AG04449 (cell line): ENCODE data around the gene SPATA2L.

Experiments used
- CTCF ChIA-PET: fragments of 350-600 bp; formaldehyde crosslinking; extraction: SDS; loops from one replicate; lab custom pipeline; 2021; ENCODE audit warnings: antibody characterized with exemption; lab: Yijun Ruan, JAX
- POLR2A ChIA-PET: fragments of 400-600, 350-600 bp; formaldehyde crosslinking; extraction: SDS; loops from one replicate; lab custom pipeline; 2020; ENCODE audit warnings: antibody characterized with exemption, inconsistent platforms; lab: Yijun Ruan, JAX
- DNase-seq: peaks from one replicate; pipeline ENCODE4 v3.0.0-alpha.2; 2010; ENCODE audit warnings: low read depth, low spot score
- H3K4me3 ChIP-seq: 2 replicates; pipeline ENCODE4 v1.5.1; 2011; ENCODE audit warnings: low read depth, mild to moderate bottlenecking, control low read depth, low read length
- TF ChIP-seq, protein P1 (sequence below): IDR thresholded peaks from one replicate; pipeline ENCODE4 v1.5.1; 2011; ENCODE audit warnings: mild to moderate bottlenecking, moderate library complexity, low read length, control low read depth, inconsistent platforms; ENCODE audit not compliant: insufficient read depth; ENCODE audit errors: missing control alignments

Gene SPATA2L

DNA sequence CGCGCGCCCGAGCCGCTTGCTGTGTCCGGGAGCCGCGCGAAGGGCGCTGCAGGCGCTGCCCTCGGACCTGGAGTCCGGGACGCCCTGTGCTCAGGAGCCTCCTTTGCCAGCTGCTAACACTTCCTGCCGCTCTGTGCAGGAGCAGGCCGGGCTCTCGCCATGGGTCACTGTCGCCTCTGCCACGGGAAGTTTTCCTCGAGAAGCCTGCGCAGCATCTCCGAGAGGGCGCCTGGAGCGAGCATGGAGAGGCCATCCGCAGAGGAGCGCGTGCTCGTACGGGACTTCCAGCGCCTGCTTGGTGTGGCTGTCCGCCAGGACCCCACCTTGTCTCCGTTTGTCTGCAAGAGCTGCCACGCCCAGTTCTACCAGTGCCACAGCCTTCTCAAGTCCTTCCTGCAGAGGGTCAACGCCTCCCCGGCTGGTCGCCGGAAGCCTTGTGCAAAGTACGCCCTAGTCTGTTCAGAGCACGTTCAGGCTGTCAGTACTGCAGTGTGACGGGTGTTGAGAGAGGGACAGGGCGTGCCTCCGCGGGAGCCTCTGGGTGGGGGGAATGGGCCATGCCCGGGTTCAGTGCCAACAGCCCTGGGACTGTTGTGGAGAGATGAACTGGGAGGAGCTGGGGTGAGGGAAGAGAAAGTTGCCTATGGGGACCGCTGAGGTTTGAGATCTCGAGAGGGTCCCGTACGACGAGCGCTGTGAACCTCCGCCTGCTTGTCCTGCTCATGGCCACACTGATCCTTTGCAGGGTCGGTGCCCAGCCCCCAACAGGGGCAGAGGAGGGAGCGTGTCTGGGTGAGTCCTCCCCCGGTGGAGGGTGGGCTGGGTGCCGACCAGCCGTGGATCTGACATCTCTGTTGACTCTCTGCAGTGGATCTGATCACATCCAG lies 21.1 kb upstream of the SPATA2L start:
- no peak for DNase-seq
- POLR2A ChIA-PET: no interaction called here
- H3K4me3 ChIP-seq: peak overlapping the region; percentile 83
- CTCF ChIA-PET: no interaction called here
- TF ChIP-seq, protein P1, sequence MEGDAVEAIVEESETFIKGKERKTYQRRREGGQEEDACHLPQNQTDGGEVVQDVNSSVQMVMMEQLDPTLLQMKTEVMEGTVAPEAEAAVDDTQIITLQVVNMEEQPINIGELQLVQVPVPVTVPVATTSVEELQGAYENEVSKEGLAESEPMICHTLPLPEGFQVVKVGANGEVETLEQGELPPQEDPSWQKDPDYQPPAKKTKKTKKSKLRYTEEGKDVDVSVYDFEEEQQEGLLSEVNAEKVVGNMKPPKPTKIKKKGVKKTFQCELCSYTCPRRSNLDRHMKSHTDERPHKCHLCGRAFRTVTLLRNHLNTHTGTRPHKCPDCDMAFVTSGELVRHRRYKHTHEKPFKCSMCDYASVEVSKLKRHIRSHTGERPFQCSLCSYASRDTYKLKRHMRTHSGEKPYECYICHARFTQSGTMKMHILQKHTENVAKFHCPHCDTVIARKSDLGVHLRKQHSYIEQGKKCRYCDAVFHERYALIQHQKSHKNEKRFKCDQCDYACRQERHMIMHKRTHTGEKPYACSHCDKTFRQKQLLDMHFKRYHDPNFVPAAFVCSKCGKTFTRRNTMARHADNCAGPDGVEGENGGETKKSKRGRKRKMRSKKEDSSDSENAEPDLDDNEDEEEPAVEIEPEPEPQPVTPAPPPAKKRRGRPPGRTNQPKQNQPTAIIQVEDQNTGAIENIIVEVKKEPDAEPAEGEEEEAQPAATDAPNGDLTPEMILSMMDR: no peak

DNA sequence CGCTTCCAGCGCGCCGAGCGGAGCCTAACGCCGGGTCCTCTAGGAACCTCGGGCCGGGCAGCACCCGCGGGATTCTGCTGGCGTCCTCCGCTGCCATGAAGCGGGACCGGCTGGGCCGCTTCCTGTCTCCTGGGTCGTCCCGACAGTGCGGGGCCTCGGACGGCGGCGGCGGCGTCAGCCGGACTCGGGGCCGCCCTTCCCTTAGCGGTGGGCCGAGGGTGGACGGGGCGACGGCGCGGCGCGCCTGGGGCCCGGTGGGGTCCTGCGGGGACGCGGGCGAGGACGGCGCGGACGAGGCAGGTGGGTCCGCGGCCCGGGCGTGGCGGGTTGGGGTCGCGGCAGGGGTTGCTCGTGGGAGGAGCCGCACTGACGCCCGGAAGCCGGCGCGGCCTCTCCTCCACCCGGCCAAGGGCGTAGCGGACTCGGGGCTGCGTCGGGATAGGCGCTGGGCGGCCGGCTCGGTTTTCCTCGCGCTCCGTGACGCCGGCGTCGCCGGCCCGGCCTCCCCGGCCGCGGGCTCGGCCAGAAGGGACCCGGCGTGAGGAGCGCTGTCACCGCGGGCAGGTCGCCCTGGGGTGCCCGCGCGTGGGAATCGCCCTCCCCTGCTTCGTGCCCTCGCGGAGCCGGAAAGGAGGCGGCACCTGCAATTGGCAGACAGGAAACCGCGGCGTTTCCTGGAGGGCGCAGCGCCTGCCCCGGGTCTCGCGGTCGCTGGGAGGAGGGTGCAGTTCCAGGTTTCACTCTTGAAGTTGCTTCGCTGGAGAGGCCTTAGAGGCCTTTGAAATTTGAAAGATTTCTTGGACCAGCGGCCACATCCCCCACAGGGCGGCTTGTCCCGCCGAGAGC lies 20.3 kb upstream of the SPATA2L start:
- DNase-seq: no peak
- H3K4me3 ChIP-seq: peak overlapping the region; percentile 83
- CTCF ChIA-PET: no interaction called here
- TF ChIP-seq, protein P1: no peak
- POLR2A ChIA-PET: no interaction called here

DNA sequence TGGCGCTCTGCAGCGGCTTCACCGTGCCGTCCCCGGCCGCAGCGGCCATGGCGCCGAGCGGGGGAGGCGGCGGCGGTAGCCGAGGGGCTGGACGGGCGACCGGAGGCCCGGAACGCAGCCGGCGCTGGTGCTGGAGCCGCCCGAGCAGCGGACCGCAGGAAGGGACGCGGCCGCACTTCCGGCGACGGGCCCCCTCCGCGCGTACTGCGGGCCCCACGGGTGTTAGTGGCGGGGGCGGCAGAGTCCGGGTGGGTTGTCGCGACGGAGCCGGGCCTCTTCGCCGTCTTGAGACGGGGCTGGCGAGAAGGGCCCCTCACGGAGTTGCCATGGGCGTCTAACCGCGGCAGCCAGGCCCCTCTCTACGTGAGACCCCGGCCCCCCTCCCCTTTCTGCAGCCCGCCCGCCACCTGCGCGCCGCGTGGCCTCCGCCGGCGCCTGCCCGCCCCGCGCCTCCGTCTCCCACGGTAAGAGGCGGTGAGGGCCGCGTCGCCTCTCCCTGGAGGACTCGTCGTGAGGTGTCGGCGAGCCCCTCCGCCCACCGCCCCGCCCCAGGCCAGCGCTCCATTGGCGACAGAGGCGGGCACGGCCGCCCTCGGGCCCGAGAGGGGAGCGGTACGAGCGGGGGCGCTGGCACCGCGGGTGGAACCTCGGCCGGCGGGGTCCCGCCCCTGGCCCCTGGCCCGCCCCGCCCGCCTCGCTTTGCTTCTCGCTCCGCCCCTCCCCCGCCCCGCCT lies 19.5 kb upstream of the SPATA2L start, which contains the start of the genes VPS9D1 and ZNF276:
TSS of gene VPS9D1 (minus strand) at position 86 of the 733 bp plus-strand sequence. CDS start at position 49, 37 bp downstream.
TSS of gene ZNF276 (plus strand) at position 725 of the 733 bp plus-strand sequence. CDS start 104 bp downstream, outside the sequence.
- ChIA-PET CTCF (interaction anchor here (1.7 to 5.6 kb wide), 2 partner anchors 14 to 20 kb away, joined by 15 to 30 read pairs; partner anchors contain the start of gene SPATA2L), POLR2A (interaction anchor here (0.9 kb wide), 1 partner anchor 21 kb away, joined by 5 read pairs; no protein-coding TSS in a partner anchor)
- peak within 1 kb of the TSS; percentile 83 for H3K4me3 ChIP-seq
- DNase-seq: no peak
- TF ChIP-seq, protein P1: no peak

GRCh38 chr16:89720551-89720812 lies 19.0 kb upstream of the SPATA2L start:
- H3K4me3 ChIP-seq: peak overlapping the region; percentile 83
- POLR2A ChIA-PET: interaction anchor here (0.9 kb wide), 1 partner anchor 20 kb away, joined by 5 read pairs; no protein-coding TSS in a partner anchor
- DNase-seq: no peak
- TF ChIP-seq, protein P1: no peak
- CTCF ChIA-PET: interaction anchor here (1.7 to 5.6 kb wide), 2 partner anchors 14 to 20 kb away, joined by 15 to 30 read pairs; partner anchors contain the start of gene SPATA2L

DNA sequence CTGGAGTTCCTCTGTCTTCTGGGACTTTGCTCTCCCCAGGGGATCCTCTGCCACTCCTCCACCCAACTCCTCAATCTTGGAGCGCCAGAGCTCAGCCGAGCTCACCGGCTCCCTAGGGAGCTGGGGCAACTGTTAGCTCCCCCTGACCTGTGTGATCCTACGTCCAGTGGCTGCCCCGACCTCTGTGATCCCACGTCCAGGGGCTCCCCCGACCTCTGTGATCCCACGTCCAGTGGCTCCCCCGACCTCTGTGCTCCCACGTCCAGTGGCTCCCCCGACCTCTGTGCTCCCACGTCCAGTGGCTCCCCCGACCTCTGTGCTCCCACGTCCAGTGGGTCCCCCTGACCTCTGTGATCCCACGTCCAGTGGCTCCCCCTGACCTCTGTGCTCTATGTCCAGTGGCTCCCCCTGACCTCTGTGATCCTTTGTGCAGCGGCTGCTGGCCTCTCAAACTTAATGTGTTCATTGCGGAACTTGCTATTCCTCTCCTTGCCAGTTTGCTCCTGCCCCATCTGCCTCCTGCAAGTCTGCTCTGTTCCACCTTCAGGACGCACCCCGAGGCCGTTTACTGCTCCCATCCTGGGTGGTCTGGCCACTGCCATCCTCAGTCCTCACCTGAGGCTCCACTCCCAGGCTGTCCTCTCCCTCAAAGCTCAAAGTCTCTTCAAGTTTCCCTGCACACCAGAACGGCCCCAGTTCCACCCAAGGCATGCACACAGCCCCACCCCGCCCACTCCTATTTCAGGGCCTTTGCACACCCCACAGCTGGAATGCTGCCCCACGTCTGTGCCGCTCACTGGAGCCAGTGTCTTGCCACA lies 16.4 kb upstream of the SPATA2L start:
- ChIA-PET POLR2A (no interaction called here), CTCF (interaction anchor here (1.1 to 5.6 kb wide), 3 partner anchors 11 to 142 kb away, joined by 3 to 30 read pairs (median 6); no protein-coding TSS in a partner anchor)
- no peak overlapping the region for H3K4me3 ChIP-seq
- no peak for DNase-seq
- TF ChIP-seq, protein P1: no peak
